RWPE1 (cell line): Measurements from ENCODE around the gene FUT2.
"Not testable (repeated sequence)": the region's sequence is repeated elsewhere in the genome, so short reads cannot be mapped to it uniquely, and the experiment has no call there.

Experiments used
- CTCF ChIA-PET: fragments of 350-600 bp; sonication (Branson Sonifier 250); formaldehyde crosslinking; extraction: SDS; loops from one replicate; lab custom pipeline; 2021; lab: Yijun Ruan, JAX
- POLR2A ChIA-PET: fragments of 400-600 bp; formaldehyde crosslinking; extraction: SDS; loops from one replicate; lab custom pipeline; 2020; ENCODE audit warnings: antibody characterized with exemption; ENCODE audit not compliant: low non-redundant PET; lab: Yijun Ruan, JAX
- DNase-seq: peaks from one replicate; pipeline ENCODE4 v3.0.0; 2012; ENCODE audit warnings: low spot score
- H3K27ac ChIP-seq: fragments of 450-650 bp; 2 replicates; pipeline ENCODE4 v1.5.1; 2017
- CTCF ChIP-seq: fragments of 450-650 bp; conservative IDR thresholded peaks from 2 replicates; pipeline ENCODE4 v1.5.1; 2017; ENCODE audit warnings: low read depth, mild to moderate bottlenecking

The FUT2 gene

GRCh38 chr19:48654299-48655059, 41.3 kb upstream of the FUT2 start:
- no peak for DNase-seq
- peak overlapping the region; percentile 43 for H3K27ac ChIP-seq
- TF ChIP-seq CTCF, result no peak
- POLR2A ChIA-PET, result no interaction called here
- CTCF ChIA-PET, result no interaction called here

- CTCF ChIA-PET, result interaction anchor here (0.6 kb wide), 1 partner anchor 81 kb away, joined by 5 read pairs; no protein-coding TSS in a partner anchor
- POLR2A ChIA-PET, result no interaction called here
- H3K27ac ChIP-seq, result peak overlapping the region; percentile 56
Measured at GRCh38 chr19:48656840-48657474, 38.8 kb upstream of the FUT2 start.

GRCh38 chr19:48657828-48658227, 37.9 kb upstream of the FUT2 start:
- CTCF ChIA-PET, POLR2A ChIA-PET: not testable (repeated sequence)

More at GRCh38 chr19:48656840-48657474, 38.8 kb upstream of the FUT2 start:
- no peak for TF ChIP-seq CTCF
- DNase-seq, result peak; percentile 68

DNA sequence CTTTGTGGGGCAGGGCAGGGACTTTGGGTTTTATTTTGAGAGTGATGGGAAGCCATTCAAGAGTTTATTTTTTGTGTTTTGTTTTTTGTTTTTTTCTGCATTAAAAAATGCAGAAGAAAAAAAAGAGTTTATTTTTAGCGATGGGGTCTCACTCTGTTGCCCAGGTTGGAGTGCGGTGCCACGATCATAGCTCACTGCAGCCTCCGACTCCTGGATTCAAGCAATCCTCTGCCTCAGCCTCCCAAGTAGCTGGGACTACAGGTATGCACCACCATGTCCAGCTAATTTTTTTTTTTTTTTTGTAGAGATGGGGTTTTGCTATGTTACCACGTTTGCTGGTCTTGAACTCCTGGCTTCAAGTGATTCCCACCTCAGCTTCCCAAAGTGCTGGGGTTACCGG, 37.3 kb upstream of the FUT2 start:
- POLR2A ChIA-PET, result no interaction called here
- CTCF ChIA-PET, result no interaction called here
- H3K27ac ChIP-seq, result peak overlapping the region; percentile 56
- no peak for TF ChIP-seq CTCF
- DNase-seq, result no peak

More at GRCh38 chr19:48657828-48658227, 37.9 kb upstream of the FUT2 start:
- DNase-seq, result not testable (repeated sequence)
- H3K27ac ChIP-seq, result peak overlapping the region; percentile 56

DNA sequence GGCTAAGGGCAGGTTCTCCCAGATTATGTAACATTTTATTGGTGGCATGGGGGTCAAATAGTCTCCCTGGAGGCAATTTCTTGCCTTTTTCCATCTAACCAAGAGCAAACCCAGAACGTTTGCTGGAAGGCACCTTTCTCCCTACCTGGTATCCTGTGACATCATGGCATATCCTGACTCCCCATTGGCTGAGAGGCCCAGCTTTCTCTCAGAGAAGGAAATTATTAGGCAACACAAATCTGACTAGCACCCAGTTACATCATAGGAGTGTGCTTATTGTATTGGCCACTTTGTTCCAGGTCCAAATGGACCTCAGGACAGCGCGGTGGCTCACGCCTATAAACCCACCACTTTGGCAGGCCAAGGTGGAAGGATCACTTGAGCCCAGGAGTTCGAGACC, 36.0 kb upstream of the FUT2 start:
- ChIA-PET CTCF (no interaction called here), POLR2A (interaction anchor here (0.7 kb wide), 1 partner anchor 30 kb away, joined by 3 read pairs; no protein-coding TSS in a partner anchor)
- DNase-seq, result peak; percentile 82
- no peak for TF ChIP-seq CTCF
- H3K27ac ChIP-seq, result peak overlapping the region; percentile 80

DNA sequence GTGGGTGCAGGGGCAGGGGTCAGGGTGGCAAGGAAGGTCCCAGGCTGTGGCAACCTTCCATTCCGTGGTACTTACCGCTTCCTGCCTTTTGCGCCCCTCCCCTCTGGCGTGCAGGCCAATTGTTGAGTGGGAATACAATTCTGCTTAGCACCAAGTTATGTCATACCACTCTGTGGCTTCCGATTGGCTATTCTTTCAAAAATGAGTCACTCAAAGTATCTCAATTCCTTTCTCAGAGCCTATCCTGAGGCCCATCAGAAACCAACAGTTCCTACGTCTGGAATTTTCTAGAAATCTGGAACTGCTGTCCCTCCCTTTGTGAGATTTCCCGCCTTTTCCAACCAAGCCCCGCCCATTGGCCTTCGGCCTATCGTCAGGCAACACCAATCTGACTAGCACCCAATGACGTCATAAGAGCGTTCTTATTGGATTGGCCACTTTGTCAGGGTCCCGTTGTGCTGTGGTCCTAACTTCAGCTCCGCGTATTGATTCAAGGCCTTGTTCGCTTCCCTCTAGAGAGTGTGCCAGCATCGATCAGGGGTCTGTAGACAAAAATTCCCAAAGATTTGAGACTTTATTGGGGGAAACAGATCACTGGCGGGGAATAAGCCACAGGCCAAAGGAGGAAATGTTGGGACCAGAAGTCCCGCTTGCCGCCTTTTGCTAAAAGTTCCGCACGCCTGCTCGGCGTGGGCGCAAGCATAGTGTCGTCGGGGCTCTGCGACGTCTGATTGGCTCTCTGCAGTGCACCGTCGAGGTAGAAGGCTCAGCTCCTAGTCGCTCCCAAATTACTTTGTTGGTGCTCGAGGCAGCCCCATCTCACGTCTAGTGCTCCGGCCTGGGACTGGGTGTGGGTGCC, 34.7 kb upstream of the FUT2 start:
- ChIA-PET POLR2A (no interaction called here), CTCF (interaction anchor here (0.6 kb wide), 1 partner anchor 466 kb away, joined by 7 read pairs; no protein-coding TSS in a partner anchor)
- H3K27ac ChIP-seq, result peak overlapping the region; percentile 80
- TF ChIP-seq CTCF, result no peak
- DNase-seq, result peak; percentile 95
